CD4-positive, alpha-beta T cell (primary cell): Measurements from ENCODE around the gene HOTAIR. TPM values are rescaled to one million over a fixed set of nuclear protein-coding genes. Genes with fewer than 3 reads are reported as not detected.
A peak's percentile ranks its signal among the peaks of the same experiment; 100 is the strongest.

ENCODE experiments used
- ATAC-seq: fragments of 200-7000 bp; cut with Tn5 transposase; one replicate; pipeline ENCODE4 v1.10.0; 2022; ENCODE audit warnings: mild to moderate bottlenecking; ENCODE audit not compliant: poor library complexity
- CTCF ChIA-PET: fragments of 350-600 bp; sonication (Branson Sonifier 250); formaldehyde crosslinking; loops from one replicate; lab custom pipeline; 2021; ENCODE audit warnings: antibody characterized with exemption, inconsistent platforms; lab: Charles Lee
- POLR2A ChIA-PET: fragments of 350-600 bp; sonication (Branson Sonifier 250); formaldehyde crosslinking; loops from one replicate; lab custom pipeline; 2021; ENCODE audit warnings: antibody characterized with exemption, inconsistent platforms; lab: Charles Lee
- DNase-seq, 14 experiments: peaks; one replicate each; pipeline ENCODE4 v3.0.0-alpha.2; 2013 to 2020; ENCODE audit warnings: mixed read lengths in 2 of 14
- H3K27ac ChIP-seq, 2 donors: one replicate each; pipeline versions ENCODE4 v1.5.1 to v1.7.0; 2013; ENCODE audit warnings: low read length in 2 of 2, low read depth in 1 of 2, mild to moderate bottlenecking in 1 of 2
- H3K27me3 ChIP-seq, 2 experiments: 1 replicate in 1 of 2; 2 replicates in 1 of 2; pipeline versions ENCODE4 v1.6.1 to v1.7.0; 2013; ENCODE audit warnings: low read length in 2 of 2, control low read depth in 1 of 2, mild to moderate bottlenecking in 1 of 2, moderate library complexity in 1 of 2; ENCODE audit not compliant: insufficient read depth in 2 of 2, control insufficient read depth in 1 of 2
- H3K36me3 ChIP-seq: one replicate; pipeline ENCODE4 v1.6.1; 2013; ENCODE audit warnings: low read length, control low read depth; ENCODE audit not compliant: insufficient read depth
- H3K4me1 ChIP-seq: one replicate; pipeline ENCODE4 v1.6.1; 2013; ENCODE audit warnings: low read length, control low read depth; ENCODE audit not compliant: insufficient read depth
- H3K4me3 ChIP-seq: one replicate; pipeline ENCODE4 v1.5.1; 2013; ENCODE audit warnings: mild to moderate bottlenecking, low read length, moderate library complexity
- H3K9me3 ChIP-seq, 2 experiments: 1 replicate in 1 of 2; 2 replicates in 1 of 2; pipeline versions ENCODE4 v1.6.1 to v1.7.0; 2013; ENCODE audit warnings: low read length in 2 of 2, mild to moderate bottlenecking in 2 of 2, control low read depth in 1 of 2, moderate library complexity in 1 of 2; ENCODE audit not compliant: control insufficient read depth in 1 of 2, insufficient read depth in 1 of 2
- H3K27ac Mint-ChIP-seq: one replicate; pipeline ENCODE4 v1.8.0; 2020; ENCODE audit warnings: mixed read lengths
- H3K27me3 Mint-ChIP-seq: one replicate; pipeline ENCODE4 v1.8.0; 2021; ENCODE audit warnings: mixed read lengths
- H3K36me3 Mint-ChIP-seq: one replicate; pipeline ENCODE4 v1.8.0; 2021; ENCODE audit warnings: low read depth, mixed read lengths
- H3K4me1 Mint-ChIP-seq: one replicate; pipeline ENCODE4 v1.8.0; 2021; ENCODE audit warnings: low read depth, mixed read lengths
- H3K4me3 Mint-ChIP-seq: one replicate; pipeline ENCODE4 v1.8.0; 2020; ENCODE audit warnings: mild to moderate bottlenecking, mixed read lengths
- H3K9me3 Mint-ChIP-seq: one replicate; pipeline ENCODE4 v1.8.0; 2020; ENCODE audit warnings: mixed read lengths
- CTCF ChIP-seq: fragments of 200-600 bp; IDR thresholded peaks from one replicate; pipeline ENCODE4 v1.8.0; 2022; ENCODE audit warnings: antibody characterized with exemption, mild to moderate bottlenecking
- intact Hi-C, 2 experiments: fragments of 100-400 bp; cut with DNase I in 1 of 2; cut with micrococcal nuclease in 1 of 2; formaldehyde crosslinking; loops; one replicate each; pipeline versions ENCODE4 v1.15.1 to v1.9.0; 2023 to 2025; cut with DNase I, micrococcal nuclease
- total RNA-seq, 174 experiments: library from RNA in 2 of 174; stranded (reverse) in 2 of 174; gene quantifications; one replicate each; pipeline ENCODE4 v1.2.3 and lab custom pipeline; 2021 to 2026

Gene HOTAIR
- total RNA-seq, 2 experiments from 2014 or later = not detected

GRCh38 chr12:53942467-53942997, 32.2 kb downstream of the HOTAIR start:
- no peaks in the 10 kb centered on the region for H3K9me3 Mint-ChIP-seq
- H3K4me3 Mint-ChIP-seq = no peak overlapping the region
- DNase-seq (no peak), ATAC-seq (no peak)
- no peaks in the 10 kb centered on the region for H3K36me3 ChIP-seq
- no peak overlapping the region for H3K27ac ChIP-seq
- H3K27me3 ChIP-seq = peaks cover 85 to 97% of the 10 kb centered on the region in 2 experiments
- peaks cover 90% of the 10 kb centered on the region for H3K27me3 Mint-ChIP-seq
- H3K4me1 ChIP-seq = peaks cover 18% of the 10 kb centered on the region
- ChIA-PET CTCF (no interaction called here), POLR2A (no interaction called here)
- H3K36me3 Mint-ChIP-seq = no peaks in the 10 kb centered on the region
- no peak overlapping the region for H3K27ac Mint-ChIP-seq
- H3K4me1 Mint-ChIP-seq = peaks cover 18% of the 10 kb centered on the region
- intact Hi-C loops = no loop called here
- no peak for TF ChIP-seq CTCF
- H3K4me3 ChIP-seq = no peak overlapping the region
- peaks cover 0 to 30% of the 10 kb centered on the region in 2 experiments for H3K9me3 ChIP-seq

- intact Hi-C loops = no loop called here
- no peaks in the 10 kb centered on the region for H3K9me3 Mint-ChIP-seq
- Histone ChIP-seq H3K9me3 (peaks cover 0 to 36% of the 10 kb centered on the region in 2 experiments), H3K27me3 (peaks cover 85 to 98% of the 10 kb centered on the region in 2 experiments), H3K27ac (no peak overlapping the region), H3K36me3 (no peaks in the 10 kb centered on the region), H3K4me1 (peaks cover 18% of the 10 kb centered on the region), H3K4me3 (no peak overlapping the region)
- TF ChIP-seq CTCF = no peak
- no peak overlapping the region for H3K4me3 Mint-ChIP-seq
- POLR2A ChIA-PET = no interaction called here
- no peaks in the 10 kb centered on the region for H3K36me3 Mint-ChIP-seq
- CTCF ChIA-PET = no interaction called here
- peaks cover 23% of the 10 kb centered on the region for H3K4me1 Mint-ChIP-seq
- DNase-seq (no peak), ATAC-seq (peak; percentile 58)
- H3K27me3 Mint-ChIP-seq = peaks cover 90% of the 10 kb centered on the region
- no peak overlapping the region for H3K27ac Mint-ChIP-seq
Measured at GRCh38 chr12:53941750-53942149, 33.0 kb downstream of the HOTAIR start.

- Mint-ChIP-seq H3K9me3 (no peaks in the 10 kb centered on the region), H3K27me3 (peaks cover 90% of the 10 kb centered on the region), H3K27ac (no peak overlapping the region), H3K4me3 (no peak overlapping the region), H3K36me3 (no peaks in the 10 kb centered on the region), H3K4me1 (peaks cover 23% of the 10 kb centered on the region)
- ChIA-PET CTCF (no interaction called here), POLR2A (no interaction called here)
- peaks cover 82 to 98% of the 10 kb centered on the region in 2 experiments for H3K27me3 ChIP-seq
- H3K4me3 ChIP-seq = no peak overlapping the region
- ATAC-seq = no peak
- no peaks in the 10 kb centered on the region for H3K36me3 ChIP-seq
- H3K9me3 ChIP-seq = peaks cover 0 to 39% of the 10 kb centered on the region in 2 experiments
- peaks cover 18% of the 10 kb centered on the region for H3K4me1 ChIP-seq
- DNase-seq = no peak
- intact Hi-C loops = no loop called here
- no peak overlapping the region for H3K27ac ChIP-seq
- TF ChIP-seq CTCF = no peak
Measured at GRCh38 chr12:53941187-53941586, 33.6 kb downstream of the HOTAIR start.
